Lower leg skin (tissue), 4 donors: ENCODE results near the gene CNTN4. TPM values are rescaled to one million over a fixed set of nuclear protein-coding genes. Genes with fewer than 3 reads are reported as not detected.

Source experiments
- DNase-seq, 2 donors: peaks; one replicate each; pipeline ENCODE4 v3.0.0-alpha.2; 2019; ENCODE audit warnings: low spot score in 2 of 2
- H3K4me3 ChIP-seq: fragments of 200-600 bp; sonication (generic); 2 replicates; pipeline ENCODE4 v1.5.1; 2017; ENCODE audit warnings: mild to moderate bottlenecking, low read depth; ENCODE audit not compliant: poor library complexity, severe bottlenecking
- CTCF ChIP-seq, 3 donors: fragments of 450-650 bp; IDR thresholded peaks; one replicate each; pipeline ENCODE4 v1.5.1; 2016; ENCODE audit warnings: antibody characterized with exemption in 3 of 3, mild to moderate bottlenecking in 3 of 3, moderate library complexity in 2 of 3
- POLR2A ChIP-seq, 2 donors: fragments of 450-650 bp; IDR thresholded peaks; one replicate each; pipeline ENCODE4 v1.6.1; 2016 to 2017; ENCODE audit warnings: antibody characterized with exemption in 2 of 2, mild to moderate bottlenecking in 1 of 2, moderate library complexity in 1 of 2
- WGBS, 2 donors: methylation state at CpG; one replicate each; pipeline ENCODE4 v1.1.5; 2018; 5-methylcytosine and 5-hydroxymethylcytosine counted together
- intact Hi-C: fragments of 100-400 bp; cut with DNase I; formaldehyde crosslinking; loops from one replicate; pipeline ENCODE4 v1.15.0; 2023; ENCODE audit warnings: low total_unique reads
- total RNA-seq, 4 donors: library from RNA; depleted of rRNA; stranded (reverse); fragments of >200 nt; gene quantifications; one replicate each; pipeline ENCODE4 v1.1.0, GENCODE V29; 2016

Gene CNTN4
- total RNA-seq, 4 donors from 2014 or later: 1.8 to 6.1 (median 2.6) TPM

- intact Hi-C loops: no loop called here
- WGBS, 2 donors: 45 to 51% methylated on average over 9 of the region's 9 CpGs
- no peak overlapping the region for H3K4me3 ChIP-seq
- no peak for DNase-seq
- TF ChIP-seq CTCF (IDR thresholded peaks at IDR 0.05): no peak
- TF ChIP-seq POLR2A (IDR thresholded peaks at IDR 0.05): no peak
Observed at GRCh38 chr3:2765002-2765579, 666.4 kb downstream of the CNTN4 start.

GRCh38 chr3:2770451-2770850 is 671.8 kb downstream of the CNTN4 start:
- WGBS, 2 donors: 65 to 69% methylated on average over 2 of the region's 2 CpGs
- H3K4me3 ChIP-seq: no peak overlapping the region
- no peak for TF ChIP-seq CTCF (IDR thresholded peaks at IDR 0.05)
- TF ChIP-seq POLR2A (IDR thresholded peaks at IDR 0.05): no peak
- intact Hi-C loops: no loop called here
- DNase-seq: no peak

- no peak for TF ChIP-seq CTCF (IDR thresholded peaks at IDR 0.05)
- TF ChIP-seq POLR2A (IDR thresholded peaks at IDR 0.05): no peak
- H3K4me3 ChIP-seq: no peak overlapping the region
- DNase-seq: no peak
- intact Hi-C loops: no loop called here
Observed at GRCh38 chr3:2771193-2771592, 672.5 kb downstream of the CNTN4 start.

- no peak for DNase-seq
- H3K4me3 ChIP-seq: no peak overlapping the region
- intact Hi-C loops: no loop called here
- 73 to 83% methylated on average over 5 of the region's 5 CpGs for WGBS, 2 donors
- TF ChIP-seq CTCF (IDR thresholded peaks at IDR 0.05) (no peak), POLR2A (IDR thresholded peaks at IDR 0.05) (no peak)
Observed at GRCh38 chr3:2771741-2772140, 673.1 kb downstream of the CNTN4 start.

GRCh38 chr3:2772803-2773202 is 674.1 kb downstream of the CNTN4 start:
- intact Hi-C loops: no loop called here
- TF ChIP-seq POLR2A (IDR thresholded peaks at IDR 0.05) (no peak), CTCF (IDR thresholded peaks at IDR 0.05) (no peak)

More at GRCh38 chr3:2772803-2773202, 674.1 kb downstream of the CNTN4 start:
- no peak for DNase-seq
- no peak overlapping the region for H3K4me3 ChIP-seq
- WGBS, 2 donors: 85 to 96% methylated on average over 1 of the region's 1 CpG
